Stimulated activated CD8-positive, alpha-beta memory T cell treated with anti-CD3 and anti-CD28 coated beads, Interleukin-12 subunit alpha, Interleukin-12 subunit beta, amount 100 ng/mL, for 24 hours (primary cell): ENCODE results near the gene FBXL20.

ENCODE experiments used
- DNase-seq: peaks from one replicate; pipeline ENCODE4 v3.0.0-alpha.2; 2020; ENCODE audit errors: extremely low read depth

FBXL20 gene

DNA sequence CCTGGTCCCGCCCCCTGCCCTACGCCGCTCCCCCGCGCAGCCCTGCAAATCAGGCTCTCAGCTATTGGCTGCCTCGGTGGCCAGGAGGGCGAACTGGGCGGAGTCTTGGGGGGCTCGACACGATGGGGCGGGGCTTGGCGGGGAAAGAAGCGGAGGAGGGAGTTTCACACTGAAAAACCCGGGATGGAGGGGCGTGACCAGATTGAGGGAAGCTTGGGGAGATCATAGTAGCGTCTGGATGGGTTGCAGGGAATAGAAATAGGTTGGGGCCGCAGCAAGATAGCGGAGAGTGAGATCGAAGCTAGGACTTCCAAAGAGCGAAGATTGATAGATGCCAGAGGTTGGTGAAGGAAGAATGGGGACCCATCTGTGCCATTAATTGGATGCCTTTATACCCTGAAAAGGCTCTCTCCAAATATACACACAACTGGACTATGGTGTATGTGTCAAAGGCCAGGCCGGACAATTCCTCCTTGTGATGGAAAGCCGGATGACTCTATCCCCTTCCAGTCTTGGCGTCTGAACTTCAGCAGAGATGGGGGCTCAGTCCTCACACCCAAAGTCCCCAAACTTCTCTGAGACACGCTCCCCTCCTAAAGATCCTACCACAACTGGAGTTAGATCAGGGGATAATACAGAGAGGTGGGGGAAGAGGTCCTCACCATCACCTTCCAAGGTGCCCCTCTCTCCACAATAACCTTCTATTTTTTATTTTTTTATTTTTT is 175.3 kb downstream of the FBXL20 start:
- DNase-seq, result no peak

DNA sequence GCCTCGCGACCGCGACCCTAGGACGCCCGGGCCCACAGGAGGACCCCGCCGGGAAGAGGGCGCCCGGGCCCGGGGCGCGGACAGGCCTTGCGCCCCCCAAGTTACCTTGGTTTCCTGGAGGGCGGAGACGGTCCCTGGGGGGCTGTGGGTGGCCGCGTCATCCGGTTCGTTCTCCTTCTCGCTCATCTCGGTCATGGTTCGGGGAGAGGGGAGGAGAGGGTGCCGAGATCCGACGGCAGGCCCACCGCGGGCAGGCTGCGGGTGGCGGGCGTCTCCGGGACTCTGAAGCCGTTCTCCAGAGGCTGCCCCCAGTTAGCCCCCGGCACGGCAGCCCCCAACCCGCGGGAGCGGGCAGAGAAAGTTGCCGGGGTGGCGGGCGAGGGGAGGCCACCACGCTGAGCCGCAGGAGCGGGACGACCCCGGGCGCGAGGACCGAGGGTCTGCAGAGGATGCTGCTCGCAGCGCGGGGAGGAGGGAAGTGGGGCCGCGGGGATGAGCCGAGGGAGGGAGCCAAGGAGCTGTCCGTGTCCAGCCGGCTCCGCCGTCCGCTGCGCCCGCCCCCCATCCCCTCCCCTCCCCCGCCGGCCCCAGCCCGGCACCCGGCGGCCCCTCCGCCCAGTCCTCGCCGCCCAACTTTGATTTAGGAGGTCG is 176.0 kb downstream of the FBXL20 start, which contains the start of gene STAC2:
STAC2 (minus strand) TSS at position 638 of the 651 bp plus-strand sequence; CDS start at position 195, 443 bp downstream.
- no peak for DNase-seq

DNA sequence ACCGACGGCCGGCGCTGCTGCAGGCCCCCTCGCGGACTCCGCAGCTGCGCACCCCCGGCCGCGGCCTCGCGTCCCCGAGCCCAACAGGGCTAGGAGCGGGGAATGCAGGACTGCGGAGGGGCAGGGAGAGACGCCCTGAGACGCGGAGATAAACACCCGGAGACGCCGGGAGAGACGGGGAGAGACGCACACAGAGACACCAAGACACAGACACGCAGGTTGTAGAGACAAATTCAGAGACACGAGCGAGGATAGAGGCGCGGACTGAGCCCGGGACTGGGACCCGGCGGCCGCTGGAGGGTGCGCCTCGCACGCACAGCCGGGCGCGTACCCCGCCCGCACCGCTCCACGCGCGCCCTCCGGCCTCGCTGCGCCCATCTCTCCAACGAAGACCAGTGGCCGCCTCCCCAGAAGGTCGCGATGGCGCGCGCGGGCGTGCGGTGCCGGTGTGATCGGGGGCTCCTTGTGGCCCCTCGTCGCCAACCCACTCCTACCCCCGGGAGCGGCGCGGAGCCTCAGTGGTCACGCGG is 176.6 kb downstream of the FBXL20 start:
- no peak for DNase-seq

DNA sequence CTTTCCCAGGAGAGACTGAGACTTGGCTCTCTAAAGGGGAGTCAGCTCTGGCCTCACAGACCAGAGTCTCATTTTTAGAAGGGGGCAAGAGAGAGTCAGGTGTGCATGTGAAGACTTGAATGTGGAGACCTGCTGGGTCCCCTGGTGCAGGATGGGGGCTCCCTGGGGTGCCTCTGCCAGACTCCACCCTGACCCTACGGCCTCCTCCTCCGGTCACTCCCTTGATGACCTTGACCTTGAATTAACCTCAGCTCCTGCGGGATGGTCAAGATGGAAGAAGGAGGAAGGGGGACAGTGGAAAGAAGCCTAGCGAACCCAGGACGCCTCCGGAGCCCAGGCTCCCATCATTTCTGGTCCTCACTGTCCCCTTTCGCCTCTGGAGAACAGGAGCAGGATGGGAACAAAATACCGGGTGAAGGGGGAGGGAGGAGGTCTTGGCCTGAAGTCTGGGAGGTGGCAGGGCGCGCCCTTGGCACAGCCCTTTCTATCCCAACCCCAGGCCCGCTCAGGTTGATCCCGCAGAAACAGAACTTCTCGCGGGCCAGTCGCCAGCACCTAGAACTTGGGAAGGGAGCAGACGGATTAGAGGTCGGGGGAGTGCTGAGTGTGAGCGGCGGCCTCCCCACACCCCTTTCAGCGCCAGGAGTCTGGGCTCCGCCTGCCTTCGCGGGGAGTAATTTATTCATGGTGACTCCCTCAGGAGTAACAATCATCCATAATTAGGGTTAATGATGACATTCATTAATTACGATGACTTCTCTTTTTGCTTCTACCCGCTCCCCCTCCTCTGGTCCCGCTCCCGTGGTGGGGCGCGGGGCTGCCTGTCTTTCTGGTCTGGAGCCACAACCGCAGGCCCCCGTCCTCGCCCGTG is 177.3 kb downstream of the FBXL20 start:
- DNase-seq, result no peak

DNA sequence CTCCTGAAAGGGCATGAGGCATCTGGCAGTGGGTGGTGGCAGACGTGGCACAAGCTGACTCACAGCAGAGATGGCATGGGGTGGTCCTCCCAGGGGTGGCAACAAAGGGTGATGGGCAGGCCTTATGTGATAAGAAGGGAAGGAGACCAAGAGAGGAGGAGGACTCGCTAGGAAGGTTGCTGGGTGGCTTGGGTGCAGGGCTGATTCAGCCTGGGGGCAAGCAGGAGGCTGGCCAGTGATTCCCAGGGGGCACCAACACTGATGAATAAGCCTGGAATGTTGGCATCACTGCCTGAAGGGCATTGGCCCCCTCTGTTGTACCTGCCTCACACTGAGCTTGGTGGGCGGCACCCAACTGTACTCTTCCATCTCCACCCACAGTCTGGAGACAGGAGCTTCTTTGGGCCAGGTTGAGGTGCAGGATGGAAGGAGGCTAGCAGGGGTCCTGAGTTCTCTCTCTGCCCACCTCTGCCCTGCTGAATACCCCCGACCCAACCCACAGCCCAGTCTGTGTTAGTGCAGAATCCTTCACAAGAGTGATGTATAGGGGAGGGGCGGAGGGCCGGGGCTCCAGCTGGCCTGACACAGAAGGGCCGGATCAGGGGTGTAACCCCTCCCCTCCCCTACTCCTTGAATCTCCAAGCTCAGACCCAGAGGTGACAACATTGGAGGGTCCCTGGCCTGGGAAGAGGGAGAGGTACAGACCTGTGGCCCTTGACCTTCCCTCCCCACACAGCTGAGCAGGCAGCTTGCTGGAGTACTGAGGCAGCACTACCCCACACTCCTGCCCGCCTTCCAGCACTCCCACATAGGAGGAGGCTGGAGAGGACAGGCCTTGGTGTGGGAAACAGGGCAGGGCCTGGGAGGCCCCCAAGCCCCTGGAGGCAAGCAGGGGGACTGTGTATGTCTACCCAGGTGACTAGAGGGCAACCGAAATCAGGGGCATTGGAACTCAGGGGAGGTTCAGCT is 178.3 kb downstream of the FBXL20 start:
- no peak for DNase-seq

DNA sequence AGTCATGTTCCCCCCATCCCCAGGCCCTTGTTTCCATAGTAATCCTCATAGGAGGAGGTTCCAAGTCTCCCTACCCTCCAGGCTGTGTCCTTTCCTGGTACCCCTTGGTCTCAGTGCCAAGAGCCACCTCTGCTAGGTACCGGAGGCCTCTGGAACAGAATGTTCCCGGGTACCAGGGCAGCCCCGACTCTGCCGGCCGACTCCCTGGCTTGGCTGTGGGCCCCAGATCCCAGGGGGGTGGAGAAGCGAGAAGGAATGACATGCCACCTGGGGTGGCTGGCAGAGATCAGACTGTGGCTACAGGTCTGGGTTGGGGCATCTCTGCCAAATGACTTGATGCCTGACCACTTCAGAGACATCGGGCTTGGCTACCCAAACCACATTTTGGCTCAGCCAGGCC is 179.3 kb downstream of the FBXL20 start:
- DNase-seq, result no peak

DNA sequence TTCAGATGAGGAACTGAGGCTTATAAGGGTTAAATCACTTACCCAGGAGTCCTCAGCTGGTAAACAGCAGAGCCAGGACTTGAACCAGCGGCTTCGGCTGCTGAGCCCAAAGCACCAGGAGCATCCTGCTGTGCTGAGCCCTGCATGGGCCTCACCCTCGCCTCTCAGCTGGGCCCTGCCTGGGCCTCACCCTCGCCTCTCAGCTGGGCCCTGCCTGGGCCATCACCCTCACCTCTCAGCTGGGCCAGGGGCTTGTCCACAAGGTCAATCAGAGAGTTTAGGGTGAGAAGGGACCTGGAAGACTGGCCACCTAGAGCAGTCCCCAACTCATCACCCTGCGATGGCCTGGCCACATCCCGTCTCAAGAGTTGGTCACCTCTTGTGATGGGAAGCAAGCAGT is 179.9 kb downstream of the FBXL20 start:
- DNase-seq, result no peak

DNA sequence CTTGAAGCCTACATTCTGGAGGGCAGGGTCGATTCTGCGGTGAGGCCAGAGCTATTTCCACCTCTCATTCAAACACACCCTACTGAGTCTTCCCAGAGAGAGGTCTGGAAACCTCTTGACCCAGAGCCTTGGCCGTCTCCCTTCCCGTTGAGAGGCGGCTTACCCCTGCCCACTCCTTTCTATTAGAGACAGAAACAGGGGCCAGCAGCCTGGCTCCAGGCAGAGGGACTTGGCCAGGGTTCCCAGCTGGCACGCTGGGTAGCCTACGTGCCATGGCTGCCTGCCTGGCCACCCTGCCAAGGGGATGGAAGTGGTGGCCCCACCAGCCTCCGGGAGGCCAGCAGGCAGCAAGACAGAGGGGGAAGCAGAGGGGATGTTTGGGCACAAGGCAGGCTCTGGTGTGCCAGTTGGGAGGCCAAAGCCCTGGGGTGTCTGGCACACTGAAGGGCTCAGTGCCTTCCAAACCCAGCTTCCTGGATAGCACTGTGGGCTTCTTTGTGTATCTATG is 181.7 kb downstream of the FBXL20 start:
- no peak for DNase-seq

DNA sequence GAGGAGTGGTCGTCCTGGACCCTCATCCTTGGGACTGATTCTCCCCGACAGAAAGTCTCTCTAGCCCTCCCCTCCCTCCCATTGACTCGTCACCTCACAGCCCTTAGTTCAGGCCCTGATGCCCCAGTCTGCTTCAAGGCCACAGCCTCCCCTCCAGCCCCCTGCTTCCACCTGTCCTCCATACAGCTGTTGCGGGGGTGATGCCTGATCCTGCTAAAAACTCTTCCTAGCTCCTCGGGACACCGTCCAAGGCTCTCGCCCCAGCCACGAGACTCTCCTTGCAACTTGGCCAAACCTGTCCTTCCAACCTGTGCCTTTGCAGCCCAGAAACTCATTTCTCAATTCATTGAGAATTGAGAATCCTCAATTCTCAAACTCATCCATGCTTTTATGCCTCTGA is 182.5 kb downstream of the FBXL20 start:
- DNase-seq, result no peak

DNA sequence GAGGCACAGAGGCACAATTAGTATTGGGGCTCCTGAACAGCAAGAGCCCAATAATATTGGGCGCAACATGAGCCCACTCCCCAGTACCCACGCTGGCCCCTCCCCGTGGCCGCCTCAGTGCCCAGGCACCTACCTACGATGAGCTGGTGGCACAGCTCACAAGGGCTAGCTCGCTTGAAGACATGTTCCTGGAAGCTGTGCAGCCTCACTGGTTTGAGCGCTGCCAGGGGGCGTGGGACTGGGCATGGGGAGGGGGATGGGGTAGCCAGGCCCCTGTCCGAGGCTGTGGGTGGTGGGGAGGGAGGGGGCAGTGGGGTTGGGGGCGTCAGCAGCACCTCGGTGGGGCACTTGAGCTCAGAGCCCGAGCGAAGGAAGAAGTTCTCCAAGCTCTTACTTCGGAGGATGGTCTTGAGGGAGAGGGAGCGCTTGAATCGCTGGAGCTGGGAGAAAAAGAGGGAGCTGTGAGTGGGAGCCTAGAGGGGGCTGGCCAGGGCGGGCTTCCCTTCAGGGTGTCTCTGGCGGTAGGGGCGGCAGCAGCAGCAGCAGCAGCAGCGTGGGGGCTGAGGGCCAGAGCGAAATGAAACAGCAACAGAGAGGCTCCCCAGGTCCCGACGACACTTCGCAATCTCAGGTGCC is 183.6 kb downstream of the FBXL20 start:
- no peak for DNase-seq

DNA sequence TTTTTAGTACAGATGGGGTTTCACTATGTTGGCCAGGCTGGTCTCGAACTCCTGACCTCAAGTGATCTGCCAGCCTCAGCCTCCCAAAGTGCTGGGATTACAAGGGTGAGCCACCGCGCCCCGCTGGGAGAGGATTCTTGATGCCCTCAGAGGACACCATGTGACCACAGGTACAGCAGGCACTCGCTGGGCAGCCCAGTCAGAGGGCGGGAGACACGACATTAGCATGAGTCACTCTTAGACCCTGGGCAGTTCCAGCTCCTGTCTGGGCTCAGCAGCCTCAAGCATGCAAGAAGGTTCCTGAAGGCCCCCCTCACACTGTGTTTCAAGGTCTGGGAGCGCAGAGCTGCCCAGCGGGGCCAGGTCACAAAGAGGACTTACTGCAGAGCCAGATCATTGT is 187.6 kb downstream of the FBXL20 start:
- DNase-seq, result no peak

DNA sequence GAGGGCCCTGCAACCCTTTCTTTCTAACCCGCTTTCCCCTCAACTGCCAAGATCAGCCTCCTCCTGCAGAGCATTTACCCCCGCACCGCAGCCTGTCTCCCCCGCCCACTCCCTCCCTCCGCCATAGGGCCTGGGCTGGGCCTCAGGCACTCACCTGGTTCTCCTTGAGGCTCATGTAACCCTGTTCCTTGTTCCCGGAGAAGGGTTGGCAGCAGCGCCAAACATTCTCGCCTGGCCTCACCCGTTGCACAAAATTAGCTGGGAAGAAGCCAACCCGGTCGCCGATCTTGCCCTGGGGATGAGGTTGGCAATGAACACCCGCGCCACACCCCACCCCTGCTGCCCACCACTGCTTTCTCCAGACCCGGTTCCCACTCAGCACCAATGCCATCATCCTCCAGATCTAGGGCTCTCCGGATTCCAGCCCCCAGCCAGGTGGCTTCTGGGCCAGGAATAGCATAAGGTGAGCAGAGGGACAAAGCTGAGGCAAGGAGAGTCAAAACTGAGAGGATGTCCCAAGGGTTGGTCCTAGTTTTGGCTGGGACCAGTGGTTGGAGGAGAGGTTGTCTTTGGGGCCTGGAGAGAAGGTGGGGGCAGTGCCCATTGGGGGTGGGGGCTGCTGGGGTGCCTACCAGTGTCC is 188.5 kb downstream of the FBXL20 start:
- DNase-seq, result no peak

DNA sequence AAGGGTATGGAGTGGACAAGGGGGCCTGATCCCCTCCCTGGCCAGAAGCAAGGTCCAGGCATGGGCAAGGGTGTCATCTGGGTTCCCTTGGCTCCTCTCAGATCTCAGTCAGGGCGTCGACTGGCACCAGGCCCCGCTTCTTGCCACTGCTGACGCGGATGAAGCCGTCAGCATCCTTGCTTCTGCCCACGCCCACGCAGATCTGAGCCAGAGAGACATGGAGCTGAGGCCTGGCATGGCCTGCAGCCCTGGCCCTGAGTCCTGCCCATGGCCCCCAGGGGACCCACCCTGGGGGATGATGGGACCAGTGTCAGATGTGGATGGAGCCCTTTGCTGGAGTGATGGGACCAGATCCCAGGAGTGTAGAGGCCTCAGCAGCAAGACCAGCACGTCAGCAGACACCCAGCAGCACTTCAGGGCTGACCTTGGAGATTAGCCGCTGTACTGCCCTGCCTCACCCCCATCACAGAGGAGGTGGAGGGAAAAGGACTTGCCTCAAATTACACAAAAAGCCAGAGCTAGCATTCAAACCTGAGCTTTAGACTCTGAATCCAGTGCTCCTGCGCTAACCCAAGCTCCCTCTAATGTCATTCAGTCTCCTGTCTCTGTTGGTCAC is 189.1 kb downstream of the FBXL20 start:
- DNase-seq, result no peak

DNA sequence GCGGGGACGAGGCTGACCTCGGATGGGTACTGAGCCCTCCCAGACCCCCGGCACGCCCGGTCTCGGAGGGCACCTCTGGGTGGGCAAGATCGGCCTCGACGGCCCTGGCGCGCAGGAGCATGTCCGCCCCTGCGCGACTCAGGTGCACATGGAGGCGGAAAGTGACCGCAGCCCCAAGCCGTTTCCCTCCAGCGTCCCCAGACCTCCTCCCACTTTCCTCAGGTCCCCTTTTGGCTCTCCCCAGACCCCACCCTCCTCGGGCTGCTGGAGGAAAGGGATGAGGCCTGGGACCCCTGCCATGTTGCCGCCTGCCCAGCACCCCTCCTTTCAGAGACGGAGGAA is 191.4 kb downstream of the FBXL20 start:
- no peak for DNase-seq

DNA sequence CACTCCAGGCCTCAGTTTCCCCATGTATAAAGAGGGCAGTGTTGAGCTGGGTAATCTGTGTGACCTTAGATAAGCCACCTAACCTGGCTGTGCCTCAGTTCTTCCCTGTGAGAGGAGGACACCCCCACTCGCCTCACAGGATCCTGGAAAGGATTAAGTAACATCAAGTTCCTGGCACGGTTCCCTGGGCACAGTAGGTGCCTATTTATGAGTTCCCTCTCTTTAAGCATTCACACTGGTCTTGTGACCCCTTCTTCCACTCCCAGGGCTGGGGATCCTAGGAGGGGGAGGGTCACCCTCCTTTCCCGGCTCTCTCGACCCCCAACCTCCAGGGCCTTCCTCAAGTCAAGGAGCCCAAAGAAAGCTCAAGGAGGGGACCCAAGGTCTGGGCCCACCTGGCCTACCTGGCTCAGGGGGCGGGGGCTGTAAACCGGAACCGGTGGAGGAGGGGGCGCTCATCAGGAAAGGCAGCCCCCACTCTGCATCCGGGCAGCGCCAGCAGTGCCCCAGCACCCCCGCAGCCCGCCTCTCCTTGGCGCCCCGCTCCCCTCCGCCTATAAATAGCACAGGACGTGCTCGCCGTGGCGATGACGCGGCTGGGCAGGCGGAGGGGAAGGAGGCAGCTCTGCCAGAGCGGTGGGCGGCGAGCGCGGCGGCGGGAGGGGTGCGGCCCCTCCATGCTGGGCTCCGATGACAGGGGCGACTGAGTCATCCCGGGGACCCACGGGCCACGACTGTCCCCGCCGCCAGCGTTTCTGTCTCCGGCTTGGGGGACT is 191.9 kb downstream of the FBXL20 start:
- DNase-seq, result peak; percentile 52

DNA sequence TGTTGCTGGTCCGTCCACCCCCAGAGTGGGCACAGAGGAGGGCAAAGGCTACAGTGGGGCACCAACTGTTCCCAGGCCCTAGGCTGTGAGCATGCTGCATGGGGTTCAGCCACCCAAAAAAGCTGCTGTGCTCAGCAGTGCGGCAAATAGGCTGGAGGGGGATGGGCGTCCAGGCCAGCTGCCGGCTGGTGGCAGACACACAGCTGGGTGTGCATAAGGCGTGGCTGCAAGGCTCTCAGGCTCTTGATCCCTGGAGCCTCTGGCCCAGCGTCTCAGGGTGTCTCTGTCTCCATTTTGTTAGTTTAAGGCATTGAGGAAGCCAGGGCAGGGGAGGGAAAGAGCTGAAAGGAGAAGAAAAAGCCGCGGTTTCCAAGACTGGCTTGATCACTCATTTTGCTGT is 192.5 kb downstream of the FBXL20 start:
- DNase-seq, result no peak

DNA sequence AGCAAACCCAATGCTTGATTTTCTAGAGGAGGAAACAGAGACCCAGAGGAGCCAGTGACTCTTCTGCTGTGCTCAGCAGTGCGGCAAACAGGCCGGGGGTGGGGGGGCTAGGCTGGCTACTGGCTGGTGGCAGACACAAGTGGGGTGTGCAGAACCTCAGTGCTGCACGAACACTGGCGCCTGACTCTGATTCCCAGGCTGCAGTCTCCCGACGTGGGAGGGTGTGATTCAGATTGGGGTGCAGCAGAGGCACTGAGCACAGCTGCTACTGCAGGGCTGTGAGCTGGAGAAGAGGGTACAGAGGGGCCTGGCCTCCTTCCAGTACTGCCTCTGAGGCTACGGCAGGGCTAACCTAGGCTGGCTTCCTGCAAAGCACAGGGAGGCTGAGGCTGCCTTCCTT is 193.3 kb downstream of the FBXL20 start:
- DNase-seq, result no peak

DNA sequence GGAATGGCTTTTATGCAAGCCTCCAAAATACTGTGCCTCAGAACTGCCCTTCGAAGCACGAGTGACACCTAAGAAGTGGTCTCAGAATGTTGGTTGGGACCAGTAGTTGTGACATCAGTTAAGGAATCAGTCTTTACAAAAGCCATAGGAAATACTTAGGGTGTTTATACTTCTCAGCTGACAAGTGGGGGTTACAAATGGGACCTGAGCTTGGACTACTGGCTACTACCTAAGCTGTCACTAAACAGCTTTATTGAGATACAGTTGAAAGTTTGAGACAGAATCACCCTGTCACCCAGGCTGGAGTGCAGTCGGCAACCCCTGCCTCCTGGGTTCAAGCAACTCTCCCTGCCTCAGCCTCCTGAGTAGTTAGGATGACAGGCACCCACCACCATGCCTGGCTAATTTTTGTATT is 196.3 kb downstream of the FBXL20 start:
- no peak for DNase-seq

DNA sequence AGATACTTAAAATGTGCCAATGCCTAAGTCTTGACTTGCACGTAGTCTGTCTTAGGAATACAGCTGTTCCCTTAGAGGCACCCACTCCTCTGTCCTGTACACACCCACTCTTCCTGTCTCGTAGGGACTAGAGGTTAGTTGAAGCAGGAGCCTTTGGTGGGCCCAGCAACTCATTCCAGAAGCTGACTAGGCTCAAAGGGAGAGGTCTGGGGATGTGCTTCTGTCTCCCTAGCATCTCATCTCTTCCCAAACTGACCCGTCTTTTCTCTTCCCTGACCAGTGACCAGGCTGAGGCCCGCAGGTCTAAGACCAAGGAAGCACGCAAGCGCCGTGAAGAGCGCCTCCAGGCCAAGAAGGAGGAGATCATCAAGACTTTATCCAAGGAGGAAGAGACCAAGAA is 197.2 kb downstream of the FBXL20 start:
- DNase-seq, result no peak
